Measurements from ENCODE around the gene PACRG.

PACRG gene

DNA sequence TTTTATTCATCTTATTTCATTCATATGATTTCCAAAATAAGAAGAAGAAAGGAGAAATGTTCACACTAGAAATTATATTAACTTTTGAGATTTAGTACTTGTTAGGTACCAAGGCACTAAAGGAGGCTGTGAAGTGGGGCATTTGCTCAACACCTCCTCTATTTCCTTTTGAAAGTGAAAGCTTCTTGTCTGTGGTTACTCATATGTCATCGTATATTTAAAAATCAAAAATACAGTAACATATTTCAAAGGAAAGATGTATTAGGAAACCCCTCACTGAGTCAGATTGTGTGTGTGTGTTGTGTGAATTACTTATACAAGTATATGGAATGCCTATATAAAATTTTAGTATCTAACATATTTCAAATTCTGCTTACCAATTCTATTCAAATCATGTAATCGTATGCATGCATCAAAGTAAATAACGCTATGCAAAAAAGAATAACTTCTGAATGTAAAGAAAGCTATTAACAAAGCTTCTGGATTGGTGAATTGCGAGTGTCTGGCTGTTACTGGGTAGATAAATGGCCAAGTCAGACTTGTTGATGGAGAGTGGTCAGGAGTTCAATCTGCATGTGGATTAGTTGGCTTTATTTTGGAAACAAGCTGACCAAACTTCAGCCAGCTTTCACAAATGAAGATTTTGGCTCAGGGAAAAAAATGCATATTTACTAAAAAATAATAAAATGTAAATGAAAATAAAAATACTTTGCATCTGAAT, 70.9 kb downstream of the PACRG start:
- no peak for DNase-seq

DNA sequence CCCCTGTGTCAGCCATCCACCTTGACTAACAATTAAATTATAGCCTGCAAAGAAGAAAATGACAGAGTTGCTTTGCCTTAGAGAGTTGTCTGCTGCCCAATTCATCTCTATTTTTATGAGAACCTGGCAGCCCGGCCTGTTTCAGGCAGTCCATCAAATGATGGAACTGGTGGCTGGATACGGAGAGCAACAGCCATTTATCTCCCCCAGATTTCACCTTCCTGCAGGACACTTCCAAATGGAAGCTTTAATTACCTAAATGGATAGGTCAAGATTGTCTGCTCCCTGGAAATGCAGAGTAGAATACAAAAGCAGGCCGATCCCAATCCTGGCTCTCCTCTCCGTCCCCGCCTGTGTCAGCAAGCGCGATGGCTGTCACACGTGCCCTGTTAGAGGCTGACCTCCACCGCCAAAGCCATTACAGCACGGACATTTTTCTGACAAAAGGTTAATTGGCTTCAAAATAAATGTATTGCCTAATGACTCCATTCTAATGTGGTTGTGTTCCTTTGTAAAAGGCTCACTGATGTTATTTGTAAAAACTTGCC, 86.7 kb downstream of the PACRG start:
- no peak for DNase-seq

DNA sequence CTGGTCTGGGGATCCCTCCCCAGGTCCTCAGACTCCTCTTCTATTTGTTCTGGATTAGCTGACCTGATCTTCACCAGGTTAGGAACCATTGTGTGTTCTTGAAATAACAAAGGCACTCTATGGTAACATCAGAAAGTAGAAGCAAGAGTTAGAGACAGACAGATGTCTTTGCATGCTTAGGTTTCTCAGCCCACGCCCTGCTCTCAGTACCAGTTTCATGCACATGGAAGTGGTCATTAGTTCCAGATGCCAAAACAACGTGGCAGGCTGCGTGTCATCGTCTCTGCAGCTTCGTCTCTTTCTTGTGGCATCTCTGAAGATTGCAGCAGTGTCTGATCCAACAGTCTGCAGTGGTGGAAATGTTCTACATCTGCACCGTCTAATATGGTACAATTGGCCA, 89.4 kb downstream of the PACRG start:
- DNase-seq: peak; percentile 19

DNA sequence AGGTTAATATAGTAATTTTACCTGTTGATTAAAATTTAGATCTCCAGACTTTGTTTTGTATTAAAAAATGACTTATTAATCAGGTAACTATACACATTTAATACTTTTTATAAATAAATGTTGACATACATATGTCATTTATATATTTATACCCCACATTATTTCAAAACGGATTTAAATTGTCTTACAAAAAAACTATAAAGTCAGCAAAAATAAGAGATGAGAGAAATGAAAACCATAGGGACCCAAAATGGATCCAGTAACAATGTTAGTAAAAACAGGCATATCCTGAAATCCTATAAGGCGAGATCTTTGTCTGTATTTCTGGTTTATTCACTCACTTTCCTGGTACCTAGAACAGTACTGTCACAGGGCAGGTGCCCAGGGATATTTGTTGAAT, 91.5 kb downstream of the PACRG start:
- no peak for DNase-seq

GRCh38 chr6:162821102-162821501, 93.3 kb downstream of the PACRG start:
- DNase-seq: no peak

DNA sequence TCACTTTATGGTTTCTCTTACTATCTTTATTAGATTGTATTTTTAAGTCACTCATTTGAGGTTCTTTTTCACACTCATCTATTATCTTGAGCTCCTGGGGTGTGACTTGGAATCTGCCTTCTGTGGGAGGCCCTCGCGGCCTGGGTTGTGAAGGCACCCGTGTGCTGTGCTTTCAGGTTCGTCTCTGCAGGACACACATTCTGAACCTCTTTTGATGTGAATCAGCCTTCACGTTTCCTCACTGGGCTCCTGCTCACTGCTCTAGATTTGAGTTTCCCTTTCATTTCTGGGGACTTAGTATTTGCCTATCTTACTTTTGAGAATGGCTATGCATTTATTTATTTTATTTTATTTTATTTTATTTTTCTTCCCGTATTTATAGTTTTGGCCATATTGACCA, 97.8 kb downstream of the PACRG start:
- DNase-seq: no peak

DNA sequence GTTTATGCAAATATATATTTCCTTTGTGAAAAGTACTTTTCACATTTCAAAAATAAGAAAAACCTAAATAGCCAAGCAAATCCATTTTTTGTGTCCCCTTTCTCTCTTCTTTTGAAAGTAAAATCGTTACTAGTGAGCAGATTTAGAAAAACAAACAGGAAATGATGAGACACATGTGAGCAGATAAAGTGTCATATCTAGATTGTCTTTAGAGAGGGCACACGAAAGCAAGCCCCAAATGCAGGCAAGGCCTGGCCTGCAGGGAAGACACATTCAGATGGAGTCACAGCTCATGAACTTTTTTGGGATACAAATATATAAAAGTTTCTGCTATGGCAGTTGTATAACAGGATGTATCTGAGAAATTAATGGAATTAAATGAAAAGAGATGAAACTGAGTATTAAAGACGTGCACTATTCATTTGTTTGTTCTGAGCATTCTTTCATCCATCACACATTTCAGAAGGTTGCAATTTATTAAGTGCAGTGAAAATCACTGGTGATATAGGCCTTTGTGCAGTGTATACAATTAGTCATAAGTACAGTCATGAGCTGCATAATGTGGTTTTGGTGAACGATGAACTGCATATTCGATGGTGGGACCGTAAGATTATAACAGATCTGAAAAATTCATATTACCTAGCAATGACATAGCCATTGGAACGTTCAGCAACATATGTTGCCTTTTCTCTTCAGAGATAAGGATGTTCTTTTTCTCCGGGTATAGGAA, 101.4 kb downstream of the PACRG start:
- peak; percentile 39 for DNase-seq

DNA sequence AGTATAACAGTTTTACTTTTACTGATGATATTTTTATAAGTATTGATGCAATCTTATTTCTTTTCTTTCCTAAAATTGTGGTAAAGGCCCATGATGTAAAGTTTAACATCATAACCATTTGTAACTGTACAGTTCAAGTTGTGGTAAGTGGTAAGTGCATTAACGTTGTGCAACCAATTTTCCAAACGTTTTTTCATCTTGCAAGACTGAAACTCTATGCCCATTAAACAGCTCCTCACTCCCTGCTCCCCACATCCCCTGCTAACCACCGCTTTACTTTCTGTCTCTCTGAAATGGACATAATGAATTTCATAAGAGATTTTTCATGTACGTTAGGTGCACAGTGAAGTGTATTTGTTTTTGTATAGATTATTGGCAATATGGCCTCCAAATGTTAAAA, 106.0 kb downstream of the PACRG start:
- DNase-seq: no peak

- no peak for DNase-seq
Observed at GRCh38 chr6:162845972-162846371, 118.2 kb downstream of the PACRG start.

DNA sequence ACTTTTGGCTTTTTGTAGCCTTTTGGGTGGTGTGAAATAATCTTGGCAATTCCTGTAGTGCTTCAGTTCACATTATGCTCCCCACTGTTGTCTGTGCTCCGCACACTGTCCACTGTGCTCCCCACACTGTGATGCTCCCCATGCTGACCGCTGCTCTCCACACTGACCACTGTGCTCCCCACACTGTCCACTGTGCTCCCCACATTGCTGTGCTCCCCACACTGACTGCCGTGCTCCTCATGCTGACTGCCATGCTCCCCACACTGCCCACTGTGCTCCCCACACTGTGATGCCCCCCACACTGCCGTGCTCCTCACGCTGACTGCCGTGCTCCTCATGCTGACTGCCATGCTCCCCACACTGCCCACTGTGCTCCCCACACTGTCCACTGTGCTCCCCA, 118.9 kb downstream of the PACRG start:
- DNase-seq: no peak

GRCh38 chr6:162849269-162849668, 121.5 kb downstream of the PACRG start:
- peak; percentile 9 for DNase-seq

- no peak for DNase-seq
Observed at GRCh38 chr6:162852192-162852591, 124.4 kb downstream of the PACRG start.

- no peak for DNase-seq
Observed at GRCh38 chr6:162852840-162853577, 125.2 kb downstream of the PACRG start.

GRCh38 chr6:162854228-162854627, 126.5 kb downstream of the PACRG start:
- DNase-seq: no peak

DNA sequence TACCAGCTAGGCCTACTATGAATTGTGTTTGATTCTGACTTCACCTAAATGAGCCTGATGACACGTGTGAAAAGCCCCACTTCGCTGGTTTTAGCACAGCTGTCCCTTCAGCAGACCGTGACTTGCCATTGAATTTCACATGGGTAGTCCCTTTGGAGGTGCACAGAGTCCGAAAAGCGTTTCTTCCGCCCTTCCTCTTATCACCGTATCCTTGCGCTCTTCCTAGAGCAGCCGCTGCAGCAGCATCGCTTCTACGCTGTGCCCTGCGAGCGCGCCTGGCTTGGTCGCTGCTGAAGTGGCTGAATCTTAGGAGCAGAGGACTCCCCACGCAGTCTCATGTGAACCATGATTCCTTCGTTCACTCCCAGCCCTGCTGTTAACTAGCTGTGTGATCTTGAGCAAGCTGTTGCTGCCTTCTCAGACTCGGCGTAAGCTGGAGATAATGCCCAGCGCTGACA, 127.0 kb downstream of the PACRG start:
- no peak for DNase-seq

- DNase-seq: peak; percentile 91
Observed at GRCh38 chr6:162856885-162857284, 129.1 kb downstream of the PACRG start.

- no peak for DNase-seq
Observed at GRCh38 chr6:162857326-162857725, 129.6 kb downstream of the PACRG start.

DNA sequence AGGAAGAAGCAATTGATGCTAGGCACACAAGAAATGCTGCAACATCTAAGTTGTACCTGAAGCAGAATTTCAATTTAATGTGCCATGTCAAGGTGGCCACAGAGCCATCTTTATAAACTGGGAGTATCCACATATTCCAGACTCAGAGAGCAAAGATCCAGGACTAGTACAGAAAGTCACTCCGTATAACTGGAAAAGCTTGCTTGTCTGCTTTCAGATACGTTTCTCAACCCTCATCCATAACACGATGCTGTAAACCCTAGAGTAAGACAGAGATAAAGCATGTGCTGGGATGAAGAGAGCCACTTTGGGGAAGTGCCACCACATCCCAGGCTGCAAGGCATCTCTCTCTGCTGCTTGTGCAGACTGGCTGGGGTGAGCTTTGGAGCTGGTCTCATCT, 134.7 kb downstream of the PACRG start:
- no peak for DNase-seq

GRCh38 chr6:162862941-162863340, 135.2 kb downstream of the PACRG start:
- DNase-seq: no peak

DNA sequence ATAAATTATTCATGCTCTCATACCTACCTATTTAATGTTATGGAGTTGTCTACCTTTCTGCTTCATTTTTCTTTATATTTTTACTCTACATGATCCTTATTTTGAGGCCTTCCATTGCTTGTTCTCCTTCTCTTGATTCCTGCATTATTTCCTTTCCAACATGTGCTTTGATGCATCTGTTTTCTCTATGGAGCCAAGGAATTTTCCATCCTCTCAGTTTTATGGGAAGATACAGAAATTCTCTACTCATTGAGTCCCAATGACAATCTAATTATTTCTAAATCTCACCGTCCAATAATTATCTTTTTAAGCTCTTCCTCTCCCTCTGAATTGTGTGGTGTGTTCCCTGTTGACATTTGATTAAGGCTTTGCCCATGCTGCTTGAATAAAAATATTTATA, 136.0 kb downstream of the PACRG start:
- no peak for DNase-seq

DNA sequence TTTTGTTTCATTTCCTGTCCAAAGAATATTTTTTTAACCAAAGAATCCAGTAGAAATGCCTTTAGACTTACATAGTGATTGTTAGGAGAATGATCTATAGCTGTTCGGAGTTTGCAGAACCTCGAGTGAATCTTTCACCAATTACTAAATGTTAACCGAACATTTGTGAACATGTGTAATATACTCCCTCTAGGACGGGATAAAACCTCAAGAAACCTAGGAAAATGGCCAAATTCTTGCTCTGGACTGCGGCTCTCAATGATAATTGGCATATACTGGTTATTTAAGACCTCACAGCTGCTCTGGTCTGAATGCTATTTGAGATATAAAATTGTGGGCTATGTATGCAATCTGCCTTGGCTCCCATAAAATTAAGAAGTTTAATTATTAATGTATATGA, 137.1 kb downstream of the PACRG start:
- peak; percentile 55 for DNase-seq

GRCh38 chr6:162866656-162867055, 138.9 kb downstream of the PACRG start:
- DNase-seq: no peak

DNA sequence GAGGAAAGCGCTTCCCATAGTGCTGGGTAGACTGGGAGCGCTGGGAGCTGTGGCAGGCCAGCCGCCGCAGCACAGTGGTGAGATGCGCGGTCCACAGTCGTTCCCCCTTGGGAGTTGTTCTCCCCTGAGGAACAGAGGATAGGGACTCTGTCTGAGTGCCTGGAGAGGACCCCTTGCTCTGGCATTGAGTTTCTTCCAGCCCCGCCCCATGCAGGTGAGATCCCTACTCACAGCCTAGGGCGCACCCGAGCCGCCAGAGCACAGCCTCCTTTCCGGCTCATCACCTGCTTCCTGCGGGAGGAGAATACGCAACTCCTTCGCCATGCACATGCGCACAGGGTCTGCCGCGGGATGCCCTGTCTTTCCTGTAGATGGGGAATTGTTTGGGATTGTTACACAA, 140.6 kb downstream of the PACRG start:
- no peak for DNase-seq

DNA sequence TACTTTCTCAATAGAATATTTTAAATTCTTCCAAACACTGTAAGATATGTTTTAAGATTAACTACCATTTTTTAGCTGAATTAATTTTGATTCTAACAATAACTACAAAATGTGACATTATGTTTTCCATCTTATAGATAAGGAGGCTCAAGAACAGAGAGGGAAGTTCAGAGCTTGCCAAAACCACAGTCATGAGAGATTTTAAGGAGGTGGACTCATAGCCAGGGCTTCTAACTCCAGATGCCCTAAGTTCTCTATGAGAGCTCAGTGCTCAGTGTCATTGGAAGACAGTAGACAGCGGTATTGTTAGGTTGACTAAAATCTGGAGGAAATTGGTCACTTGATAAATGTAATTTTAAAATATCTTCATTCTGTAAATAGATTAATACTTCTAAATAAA, 144.2 kb downstream of the PACRG start:
- peak; percentile 7 for DNase-seq
